Gastroesophageal sphincter (tissue), 3 donors: ENCODE data around the gene PKNOX1.
A peak's percentile ranks its signal among the peaks of the same experiment; 100 is the strongest.

Experiments used
- CTCF ChIP-seq, 4 experiments: fragments of 200-600 bp in 2 of 4; fragments of 450-650 bp in 2 of 4; sonication (generic) in 1 of 4; IDR thresholded peaks; one replicate each; pipeline ENCODE4 v1.5.1; 2017 to 2019; ENCODE audit warnings: antibody characterized with exemption in 4 of 4, mild to moderate bottlenecking in 2 of 4, moderate library complexity in 2 of 4
- POLR2AphosphoS5 ChIP-seq: sonication (generic); formaldehyde crosslinking; IDR thresholded peaks from one replicate; pipeline ENCODE4 v1.6.1; 2017; ENCODE audit warnings: antibody characterized with exemption

- no peak for TF ChIP-seq CTCF (IDR thresholded peaks at IDR 0.05)
- TF ChIP-seq POLR2AphosphoS5 = peak; percentile 91
Observed at GRCh38 chr21:42939582-42940413, 34.6 kb upstream of the PKNOX1 start.
